HG02623 (cell line): ENCODE results near the gene METTL5.

Source experiments
- ATAC-seq: cut with Tn5 transposase; IDR thresholded peaks from one replicate; pipeline ENCODE4 v1.9.1; 2021; ENCODE audit warnings: moderate library complexity; ENCODE audit not compliant: unreplicated experiment

METTL5 gene

DNA sequence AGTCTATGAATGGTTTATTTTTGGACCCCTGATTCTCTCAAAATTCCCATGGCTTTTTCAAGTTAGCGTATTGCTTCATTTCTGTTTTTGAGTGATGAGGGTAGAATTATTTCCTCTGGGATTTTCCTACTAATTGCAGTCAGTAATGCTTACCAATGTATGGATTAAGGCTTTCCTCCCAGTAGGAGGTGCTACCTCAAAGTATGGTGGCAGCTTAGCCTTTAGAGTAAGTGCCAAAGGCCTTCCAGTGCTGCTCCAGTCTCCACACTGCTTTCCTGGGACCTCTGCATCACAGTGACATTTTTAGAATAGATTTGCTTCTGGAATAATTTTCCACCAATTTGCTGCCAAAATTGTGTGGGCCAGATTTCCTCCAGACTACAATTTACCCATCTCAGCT lies 42.2 kb downstream of the METTL5 start:
- no peak for ATAC-seq

DNA sequence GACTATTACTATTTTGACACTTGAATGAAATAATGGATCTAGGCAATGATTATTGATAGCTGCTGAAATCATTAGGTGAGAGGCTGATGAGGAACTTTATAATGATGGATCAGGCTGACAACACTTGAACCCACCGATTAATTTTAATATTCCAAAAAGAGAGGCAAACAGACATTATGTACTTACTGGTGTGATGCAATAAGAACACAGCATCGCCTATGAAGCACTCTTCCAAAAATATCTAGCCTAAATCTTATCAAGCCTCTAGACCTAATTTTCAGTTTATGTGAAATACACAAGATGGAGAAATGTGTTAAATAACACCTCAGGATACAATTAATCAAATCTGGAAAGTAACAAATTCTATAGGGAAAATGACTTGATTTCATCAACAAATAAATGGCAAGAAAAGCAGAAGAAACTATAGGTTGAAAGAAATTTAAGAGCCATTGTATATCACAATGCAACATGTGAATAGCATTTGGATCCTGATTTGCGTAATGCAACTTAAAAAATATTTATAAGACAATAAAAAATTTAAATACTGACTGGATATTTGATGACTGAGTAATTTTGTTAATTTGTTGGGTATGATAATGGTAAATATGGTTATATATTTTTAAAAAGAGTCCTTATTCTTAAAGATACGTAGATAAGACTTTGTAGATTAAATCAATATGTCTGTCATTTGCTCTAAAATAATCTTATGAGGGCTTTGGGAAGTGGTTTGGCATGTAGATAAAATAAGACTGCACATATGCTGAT lies 43.3 kb downstream of the METTL5 start:
- no peak for ATAC-seq

DNA sequence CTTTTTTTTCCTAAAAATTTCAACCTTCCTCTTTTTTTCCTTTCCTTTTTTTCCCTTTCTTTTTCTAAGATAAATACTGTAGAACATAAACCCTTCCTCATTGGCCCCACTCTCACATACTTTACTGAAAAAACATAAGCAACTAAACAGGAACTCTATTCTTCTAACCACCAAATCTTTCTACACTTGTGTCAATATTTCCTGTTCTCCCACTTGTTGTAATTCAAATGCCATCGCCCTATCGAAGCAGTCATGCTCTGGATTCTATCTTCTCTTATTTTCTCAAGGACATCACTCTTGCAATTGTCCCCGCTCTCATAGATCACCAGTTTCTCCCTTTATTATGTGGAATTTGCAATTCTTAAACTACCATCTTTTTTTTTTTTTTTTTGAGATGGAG lies 46.3 kb downstream of the METTL5 start:
- ATAC-seq, result no peak

- no peak for ATAC-seq
Measured at GRCh38 chr2:169776252-169776761, 48.4 kb downstream of the METTL5 start.

- ATAC-seq, result no peak
Measured at GRCh38 chr2:169775765-169776164, 48.9 kb downstream of the METTL5 start.

DNA sequence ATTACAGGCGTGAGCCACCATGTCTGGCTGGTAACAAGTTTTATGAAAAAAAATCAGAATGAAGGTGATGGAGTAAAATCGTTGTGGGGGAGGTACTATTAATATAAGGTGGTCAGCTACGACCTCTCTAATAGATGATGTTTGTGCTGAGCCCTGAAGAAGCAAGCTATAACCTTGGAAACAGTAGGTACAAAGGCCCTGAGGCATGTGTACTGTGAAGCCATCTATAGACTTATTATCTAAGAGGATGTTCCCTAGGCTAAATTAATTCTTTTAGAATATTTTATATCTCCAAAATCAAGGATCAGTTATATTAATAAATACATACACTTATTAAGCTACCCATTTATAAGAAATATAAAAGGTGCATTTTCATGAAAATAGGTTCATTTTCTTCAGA lies 49.4 kb downstream of the METTL5 start:
- ATAC-seq, result no peak

DNA sequence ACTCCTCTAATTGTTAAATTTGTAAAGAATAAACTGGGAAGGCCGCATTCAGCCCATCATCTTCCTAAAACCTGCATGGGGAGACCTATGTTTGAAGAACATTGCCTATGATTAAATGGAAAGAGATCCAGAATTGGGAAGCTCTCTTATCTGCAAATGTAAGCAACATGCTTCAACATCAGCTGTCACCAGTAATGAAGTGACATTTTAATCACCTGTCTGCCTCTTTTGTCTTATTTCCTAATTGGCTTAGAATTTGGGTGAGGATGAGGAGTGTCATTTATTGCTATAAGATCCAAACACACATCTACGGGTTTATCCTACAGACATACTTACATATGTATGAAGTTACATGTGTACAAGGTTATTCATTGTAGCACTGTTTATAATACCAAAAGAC lies 52.1 kb downstream of the METTL5 start:
- no peak for ATAC-seq

- no peak for ATAC-seq
Measured at GRCh38 chr2:169771612-169772011, 53.1 kb downstream of the METTL5 start.

- ATAC-seq, result no peak
Measured at GRCh38 chr2:169771021-169771420, 53.7 kb downstream of the METTL5 start.

- no peak for ATAC-seq
Measured at GRCh38 chr2:169768262-169768995, 56.3 kb downstream of the METTL5 start.

GRCh38 chr2:169767243-169767888 lies 57.3 kb downstream of the METTL5 start:
- no peak for ATAC-seq

- ATAC-seq, result no peak
Measured at GRCh38 chr2:169765523-169765922, 59.2 kb downstream of the METTL5 start.

- no peak for ATAC-seq
Measured at GRCh38 chr2:169761970-169762292, 62.8 kb downstream of the METTL5 start.
